GM23338 (cell line): ENCODE measurements around the gene GGCT. TPM values are rescaled to one million over a fixed set of nuclear protein-coding genes. Genes with fewer than 3 reads are reported as not detected.

Experiments
- CREB1 ChIP-seq: fragments of 250-450 bp; sonication (Bioruptor Pico); IDR thresholded peaks from 2 replicates; pipeline ENCODE4 v1.5.0; 2020; ENCODE audit warnings: low read depth, mild to moderate bottlenecking, moderate library complexity
- CTCF ChIP-seq, 2 experiments: fragments of 200-600 bp in 1 of 2; sonication (generic) in 1 of 2; conservative IDR thresholded peaks; 2 replicates each; pipeline versions ENCODE4 v1.5.1 to v1.6.1; 2016 to 2017; ENCODE audit warnings: antibody characterized with exemption in 2 of 2, low read depth in 2 of 2, mild to moderate bottlenecking in 2 of 2, moderate library complexity in 1 of 2
- EZH2phosphoT487 ChIP-seq: fragments of 200-600 bp; sonication (generic); IDR thresholded peaks from one replicate; pipeline ENCODE4 v1.8.1; 2018; ENCODE audit warnings: antibody characterized with exemption; ENCODE audit not compliant: unreplicated experiment
- NANOG ChIP-seq: IDR thresholded peaks from 2 replicates; pipeline ENCODE4 v1.6.1; 2016; ENCODE audit warnings: antibody characterized with exemption, borderline replicate concordance
- POLR2AphosphoS5 ChIP-seq: IDR thresholded peaks from 2 replicates; pipeline ENCODE4 v1.6.1; 2016; ENCODE audit warnings: antibody characterized with exemption, low read depth
- STAT1 ChIP-seq: IDR thresholded peaks from one replicate; pipeline ENCODE4 v1.6.1; 2016; ENCODE audit warnings: antibody characterized with exemption; ENCODE audit not compliant: unreplicated experiment
- ZNF114 ChIP-seq: fragments of 250-450 bp; sonication (Bioruptor Pico); IDR thresholded peaks from 2 replicates; pipeline ENCODE4 v1.5.0; 2020; ENCODE audit warnings: mild to moderate bottlenecking, moderate library complexity
- ZNF331 ChIP-seq: fragments of 250-450 bp; sonication (Bioruptor Pico); IDR thresholded peaks from 2 replicates; pipeline ENCODE4 v1.5.0; 2020; ENCODE audit warnings: low read depth, mild to moderate bottlenecking, moderate library complexity
- polyA plus RNA-seq: library from polyadenylated mRNA; unstranded; fragments of >200 nt; fragmentation: Nextera tagmentation; extraction: Ambion mirVana; gene quantifications from 2 replicates; pipeline ENCODE4 v1.2.1, GENCODE V29; 2016
- total RNA-seq: library from RNA; depleted of rRNA; stranded (reverse); fragments of >200 nt; shearing (Covaris generic); gene quantifications from 2 replicates; pipeline ENCODE4 v1.2.3, GENCODE V29; 2014
- TF ChIP-seq, protein P1 (sequence below): fragments of 250-450 bp; sonication (Bioruptor Pico); IDR thresholded peaks from 2 replicates; pipeline ENCODE4 v1.5.0; 2020; ENCODE audit warnings: mild to moderate bottlenecking, moderate library complexity
- TF ChIP-seq, protein P2 (sequence below): IDR thresholded peaks from 2 replicates; pipeline ENCODE4 v1.6.1; 2016; ENCODE audit warnings: antibody characterized with exemption

The GGCT gene
- total and polyA plus RNA-seq, 2 experiments from 2014 or later: 104 to 229 TPM

DNA sequence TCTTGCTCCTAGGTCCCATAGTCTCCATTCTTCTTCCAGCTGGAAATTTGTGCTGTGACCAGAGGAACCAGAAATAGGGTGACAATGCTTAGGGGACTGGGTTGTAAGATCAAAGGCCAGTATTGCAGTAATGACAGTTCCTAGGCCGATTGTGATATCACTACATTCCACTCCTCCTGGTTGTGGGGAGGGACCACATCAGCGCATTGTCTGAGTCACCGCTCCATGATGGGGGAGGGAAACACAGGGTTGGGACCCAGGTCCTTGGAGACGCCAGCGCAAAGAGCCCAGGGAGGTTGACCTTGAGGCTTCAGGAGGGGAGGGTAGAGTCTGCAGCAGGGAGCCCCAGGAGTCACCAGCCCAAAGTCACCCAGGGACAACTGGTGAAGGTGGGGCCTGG, 20.8 kb upstream of the GGCT start (continued):
- TF ChIP-seq, protein P1, sequence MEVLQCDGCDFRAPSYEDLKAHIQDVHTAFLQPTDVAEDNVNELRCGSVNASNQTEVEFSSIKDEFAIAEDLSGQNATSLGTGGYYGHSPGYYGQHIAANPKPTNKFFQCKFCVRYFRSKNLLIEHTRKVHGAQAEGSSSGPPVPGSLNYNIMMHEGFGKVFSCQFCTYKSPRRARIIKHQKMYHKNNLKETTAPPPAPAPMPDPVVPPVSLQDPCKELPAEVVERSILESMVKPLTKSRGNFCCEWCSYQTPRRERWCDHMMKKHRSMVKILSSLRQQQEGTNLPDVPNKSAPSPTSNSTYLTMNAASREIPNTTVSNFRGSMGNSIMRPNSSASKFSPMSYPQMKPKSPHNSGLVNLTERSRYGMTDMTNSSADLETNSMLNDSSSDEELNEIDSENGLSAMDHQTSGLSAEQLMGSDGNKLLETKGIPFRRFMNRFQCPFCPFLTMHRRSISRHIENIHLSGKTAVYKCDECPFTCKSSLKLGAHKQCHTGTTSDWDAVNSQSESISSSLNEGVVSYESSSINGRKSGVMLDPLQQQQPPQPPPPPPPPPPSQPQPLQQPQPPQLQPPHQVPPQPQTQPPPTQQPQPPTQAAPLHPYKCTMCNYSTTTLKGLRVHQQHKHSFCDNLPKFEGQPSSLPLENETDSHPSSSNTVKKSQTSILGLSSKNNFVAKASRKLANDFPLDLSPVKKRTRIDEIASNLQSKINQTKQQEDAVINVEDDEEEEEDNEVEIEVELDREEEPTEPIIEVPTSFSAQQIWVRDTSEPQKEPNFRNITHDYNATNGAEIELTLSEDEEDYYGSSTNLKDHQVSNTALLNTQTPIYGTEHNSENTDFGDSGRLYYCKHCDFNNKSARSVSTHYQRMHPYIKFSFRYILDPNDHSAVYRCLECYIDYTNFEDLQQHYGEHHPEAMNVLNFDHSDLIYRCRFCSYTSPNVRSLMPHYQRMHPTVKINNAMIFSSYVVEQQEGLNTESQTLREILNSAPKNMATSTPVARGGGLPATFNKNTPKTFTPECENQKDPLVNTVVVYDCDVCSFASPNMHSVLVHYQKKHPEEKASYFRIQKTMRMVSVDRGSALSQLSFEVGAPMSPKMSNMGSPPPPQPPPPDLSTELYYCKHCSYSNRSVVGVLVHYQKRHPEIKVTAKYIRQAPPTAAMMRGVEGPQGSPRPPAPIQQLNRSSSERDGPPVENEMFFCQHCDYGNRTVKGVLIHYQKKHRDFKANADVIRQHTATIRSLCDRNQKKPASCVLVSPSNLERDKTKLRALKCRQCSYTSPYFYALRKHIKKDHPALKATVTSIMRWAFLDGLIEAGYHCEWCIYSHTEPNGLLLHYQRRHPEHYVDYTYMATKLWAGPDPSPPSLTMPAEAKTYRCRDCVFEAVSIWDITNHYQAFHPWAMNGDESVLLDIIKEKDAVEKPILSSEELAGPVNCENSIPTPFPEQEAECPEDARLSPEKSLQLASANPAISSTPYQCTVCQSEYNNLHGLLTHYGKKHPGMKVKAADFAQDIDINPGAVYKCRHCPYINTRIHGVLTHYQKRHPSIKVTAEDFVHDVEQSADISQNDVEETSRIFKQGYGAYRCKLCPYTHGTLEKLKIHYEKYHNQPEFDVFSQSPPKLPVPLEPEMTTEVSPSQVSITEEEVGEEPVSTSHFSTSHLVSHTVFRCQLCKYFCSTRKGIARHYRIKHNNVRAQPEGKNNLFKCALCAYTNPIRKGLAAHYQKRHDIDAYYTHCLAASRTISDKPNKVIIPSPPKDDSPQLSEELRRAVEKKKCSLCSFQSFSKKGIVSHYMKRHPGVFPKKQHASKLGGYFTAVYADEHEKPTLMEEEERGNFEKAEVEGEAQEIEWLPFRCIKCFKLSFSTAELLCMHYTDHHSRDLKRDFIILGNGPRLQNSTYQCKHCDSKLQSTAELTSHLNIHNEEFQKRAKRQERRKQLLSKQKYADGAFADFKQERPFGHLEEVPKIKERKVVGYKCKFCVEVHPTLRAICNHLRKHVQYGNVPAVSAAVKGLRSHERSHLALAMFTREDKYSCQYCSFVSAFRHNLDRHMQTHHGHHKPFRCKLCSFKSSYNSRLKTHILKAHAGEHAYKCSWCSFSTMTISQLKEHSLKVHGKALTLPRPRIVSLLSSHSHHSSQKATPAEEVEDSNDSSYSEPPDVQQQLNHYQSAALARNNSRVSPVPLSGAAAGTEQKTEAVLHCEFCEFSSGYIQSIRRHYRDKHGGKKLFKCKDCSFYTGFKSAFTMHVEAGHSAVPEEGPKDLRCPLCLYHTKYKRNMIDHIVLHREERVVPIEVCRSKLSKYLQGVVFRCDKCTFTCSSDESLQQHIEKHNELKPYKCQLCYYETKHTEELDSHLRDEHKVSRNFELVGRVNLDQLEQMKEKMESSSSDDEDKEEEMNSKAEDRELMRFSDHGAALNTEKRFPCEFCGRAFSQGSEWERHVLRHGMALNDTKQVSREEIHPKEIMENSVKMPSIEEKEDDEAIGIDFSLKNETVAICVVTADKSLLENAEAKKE (CRISPR knock-in tag): no peak
- TF ChIP-seq STAT1 (no peak), POLR2AphosphoS5 (no peak), CTCF (conservative IDR thresholded peaks at IDR 0.05; ENCODE audit: low read depth in 2 of 2) (no peak), ZNF114 (no peak), EZH2phosphoT487 (no peak), CREB1 (CRISPR knock-in tag) (no peak), ZNF331 (CRISPR knock-in tag) (no peak), NANOG (no peak)
- TF ChIP-seq, protein P2, sequence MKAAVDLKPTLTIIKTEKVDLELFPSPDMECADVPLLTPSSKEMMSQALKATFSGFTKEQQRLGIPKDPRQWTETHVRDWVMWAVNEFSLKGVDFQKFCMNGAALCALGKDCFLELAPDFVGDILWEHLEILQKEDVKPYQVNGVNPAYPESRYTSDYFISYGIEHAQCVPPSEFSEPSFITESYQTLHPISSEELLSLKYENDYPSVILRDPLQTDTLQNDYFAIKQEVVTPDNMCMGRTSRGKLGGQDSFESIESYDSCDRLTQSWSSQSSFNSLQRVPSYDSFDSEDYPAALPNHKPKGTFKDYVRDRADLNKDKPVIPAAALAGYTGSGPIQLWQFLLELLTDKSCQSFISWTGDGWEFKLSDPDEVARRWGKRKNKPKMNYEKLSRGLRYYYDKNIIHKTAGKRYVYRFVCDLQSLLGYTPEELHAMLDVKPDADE: no peak
